Astrocyte of the cerebellum (primary cell): ENCODE results near the gene ATP8A2.

Experiments used
- DNase-seq: peaks from one replicate; pipeline ENCODE4 v3.0.0-alpha.2; 2011; ENCODE audit warnings: low read depth
- H3K4me3 ChIP-seq: 2 replicates; pipeline ENCODE4 v1.5.1; 2011; ENCODE audit warnings: mild to moderate bottlenecking, low read depth, low read length, moderate library complexity
- in situ Hi-C: cut with HindIII; loops from 2 replicates; pipeline ENCODE4 v1.10.0; 2017; ENCODE audit warnings: low sequenced_read_pairs
- TF ChIP-seq, protein P1 (sequence below): IDR thresholded peaks from 2 replicates; pipeline ENCODE4 v1.5.1; 2012; ENCODE audit warnings: low read length, low read depth, moderate library complexity, mild to moderate bottlenecking; ENCODE audit errors: missing control alignments

Gene ATP8A2

DNA sequence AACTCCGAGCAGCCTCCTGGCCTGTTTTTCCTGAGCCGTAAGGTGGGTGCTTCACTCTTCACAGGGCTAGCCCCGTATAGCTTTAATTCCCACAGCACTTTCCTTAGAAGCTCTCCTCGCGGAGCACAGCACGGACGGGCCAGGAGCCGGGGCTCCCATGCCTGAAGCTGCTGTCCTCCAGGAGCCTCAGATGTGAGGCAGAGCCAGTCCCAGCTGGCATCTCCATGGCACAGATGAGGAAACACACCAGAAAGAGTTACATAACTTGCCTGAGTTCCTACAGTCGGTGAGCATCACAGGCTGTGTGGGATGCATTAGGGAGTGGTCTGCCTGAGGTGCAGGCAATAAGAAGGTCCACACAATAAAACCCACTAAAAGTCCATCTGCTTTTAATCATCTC, 118.5 kb downstream of the ATP8A2 start:
- in situ Hi-C loops, result no loop called here
- TF ChIP-seq, protein P1, sequence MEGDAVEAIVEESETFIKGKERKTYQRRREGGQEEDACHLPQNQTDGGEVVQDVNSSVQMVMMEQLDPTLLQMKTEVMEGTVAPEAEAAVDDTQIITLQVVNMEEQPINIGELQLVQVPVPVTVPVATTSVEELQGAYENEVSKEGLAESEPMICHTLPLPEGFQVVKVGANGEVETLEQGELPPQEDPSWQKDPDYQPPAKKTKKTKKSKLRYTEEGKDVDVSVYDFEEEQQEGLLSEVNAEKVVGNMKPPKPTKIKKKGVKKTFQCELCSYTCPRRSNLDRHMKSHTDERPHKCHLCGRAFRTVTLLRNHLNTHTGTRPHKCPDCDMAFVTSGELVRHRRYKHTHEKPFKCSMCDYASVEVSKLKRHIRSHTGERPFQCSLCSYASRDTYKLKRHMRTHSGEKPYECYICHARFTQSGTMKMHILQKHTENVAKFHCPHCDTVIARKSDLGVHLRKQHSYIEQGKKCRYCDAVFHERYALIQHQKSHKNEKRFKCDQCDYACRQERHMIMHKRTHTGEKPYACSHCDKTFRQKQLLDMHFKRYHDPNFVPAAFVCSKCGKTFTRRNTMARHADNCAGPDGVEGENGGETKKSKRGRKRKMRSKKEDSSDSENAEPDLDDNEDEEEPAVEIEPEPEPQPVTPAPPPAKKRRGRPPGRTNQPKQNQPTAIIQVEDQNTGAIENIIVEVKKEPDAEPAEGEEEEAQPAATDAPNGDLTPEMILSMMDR, result no peak
- no peak for DNase-seq
- H3K4me3 ChIP-seq, result no peak overlapping the region

DNA sequence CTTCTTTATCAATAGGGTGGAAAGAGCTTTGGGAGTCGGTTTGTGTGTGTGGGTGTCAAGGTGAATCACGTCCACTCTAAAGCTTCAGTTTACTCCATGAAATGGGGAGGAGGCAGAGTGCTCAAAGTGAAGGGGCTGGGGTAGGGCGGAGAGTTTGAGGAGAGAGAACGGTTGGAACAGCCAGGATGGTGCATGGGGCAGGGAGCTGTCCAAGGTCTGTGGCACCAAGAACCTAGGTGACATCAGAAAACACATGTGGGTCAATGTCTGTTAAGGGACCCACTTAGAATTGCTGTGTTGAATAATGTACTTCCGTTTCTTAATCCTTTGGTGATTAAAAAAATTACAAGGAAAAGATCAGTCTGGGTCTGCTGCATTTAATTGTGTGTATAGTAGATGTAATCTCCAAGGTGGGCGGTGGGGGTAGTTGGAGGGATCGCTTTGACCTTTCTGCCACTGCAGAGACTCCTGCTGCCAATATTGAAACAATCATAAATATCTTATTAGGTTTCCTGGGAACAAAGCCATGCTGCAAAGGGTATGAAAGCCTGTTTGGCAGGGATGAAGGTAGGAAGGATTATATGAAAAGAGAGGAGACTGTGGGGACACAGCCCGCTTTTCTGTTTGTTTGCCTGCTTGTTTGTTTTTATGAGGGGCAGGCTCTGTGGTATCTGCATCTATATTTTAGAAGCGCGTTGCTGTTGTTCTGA, 122.3 kb downstream of the ATP8A2 start:
- TF ChIP-seq, protein P1, result no peak
- in situ Hi-C loops, result no loop called here
- no peak overlapping the region for H3K4me3 ChIP-seq
- DNase-seq, result no peak

DNA sequence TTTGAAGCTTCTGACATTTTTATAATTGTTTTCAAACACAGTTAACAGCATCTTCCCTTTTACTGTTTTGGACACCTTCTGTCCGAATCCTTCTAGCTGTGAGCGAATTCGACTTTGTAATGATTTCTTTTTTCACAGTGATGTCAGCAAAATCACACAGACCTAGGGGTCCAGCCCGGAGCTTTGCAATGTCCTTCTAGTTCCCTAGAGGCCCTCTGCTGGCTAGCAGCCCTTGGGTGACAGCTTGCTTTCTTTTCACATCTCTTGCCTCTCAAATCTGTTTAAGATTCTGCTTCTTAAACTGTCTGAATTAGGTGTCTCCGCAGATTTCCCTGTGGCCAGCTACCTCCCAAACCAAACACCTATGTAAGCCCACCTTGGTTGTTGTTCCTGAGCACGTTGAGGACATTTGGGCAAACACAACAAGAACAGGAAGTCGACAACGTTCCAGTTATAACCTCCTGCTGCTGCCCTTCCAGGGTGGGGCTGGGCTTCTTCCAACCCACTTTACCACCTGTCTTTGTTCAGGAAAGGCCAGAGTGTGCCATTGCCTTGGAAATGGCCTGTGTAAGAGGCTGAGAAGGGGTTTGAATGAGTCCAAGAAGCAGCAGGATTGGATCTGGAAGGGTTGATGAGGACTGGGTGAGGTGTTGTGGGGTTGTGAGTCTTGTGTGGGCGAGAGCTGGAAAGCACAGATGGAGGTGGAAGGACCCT, 123.1 kb downstream of the ATP8A2 start:
- TF ChIP-seq, protein P1, result no peak
- DNase-seq, result no peak
- H3K4me3 ChIP-seq, result no peak overlapping the region
- in situ Hi-C loops, result no loop called here

DNA sequence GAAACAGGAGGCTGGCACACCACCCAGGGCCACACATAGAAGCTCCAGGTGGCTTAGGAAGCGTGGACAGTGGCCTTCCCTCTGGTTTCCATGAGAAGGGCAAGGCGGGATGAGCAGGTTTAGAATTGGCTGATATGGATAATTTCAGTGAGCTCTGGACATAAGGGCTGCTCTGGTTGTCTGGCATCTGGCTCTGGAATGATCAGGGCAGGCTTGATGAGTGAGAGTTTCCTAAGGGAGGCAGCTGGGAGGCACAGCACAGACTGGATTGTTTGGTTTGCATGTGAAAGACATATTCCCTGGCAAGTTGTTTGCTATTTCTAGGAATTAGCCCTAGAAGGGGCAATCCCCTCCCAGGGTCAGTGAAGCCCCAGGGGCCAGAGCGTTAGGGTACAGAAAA, 129.5 kb downstream of the ATP8A2 start:
- no peak for DNase-seq
- H3K4me3 ChIP-seq, result no peak overlapping the region
- TF ChIP-seq, protein P1, result no peak
- in situ Hi-C loops, result no loop called here

DNA sequence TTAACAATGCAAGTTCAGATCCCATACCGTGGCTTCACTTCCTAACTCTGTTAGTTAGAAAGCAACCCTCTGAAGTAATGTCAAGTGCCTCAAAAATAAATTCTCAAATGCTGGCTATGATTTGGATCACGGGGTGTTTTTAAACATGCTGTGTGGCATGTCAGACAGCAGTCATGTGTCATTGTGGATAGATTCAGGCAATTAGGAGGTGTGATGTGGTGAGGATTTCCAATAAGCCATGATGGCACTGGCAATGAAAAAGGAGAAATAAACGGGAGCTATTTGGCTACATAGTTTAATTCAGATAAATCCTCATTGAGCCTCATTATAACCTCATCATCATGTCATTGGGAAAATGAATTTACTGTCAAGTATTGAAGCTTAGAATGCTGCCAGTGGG, 130.3 kb downstream of the ATP8A2 start:
- in situ Hi-C loops, result no loop called here
- TF ChIP-seq, protein P1, result no peak
- H3K4me3 ChIP-seq, result no peak overlapping the region
- DNase-seq, result no peak

DNA sequence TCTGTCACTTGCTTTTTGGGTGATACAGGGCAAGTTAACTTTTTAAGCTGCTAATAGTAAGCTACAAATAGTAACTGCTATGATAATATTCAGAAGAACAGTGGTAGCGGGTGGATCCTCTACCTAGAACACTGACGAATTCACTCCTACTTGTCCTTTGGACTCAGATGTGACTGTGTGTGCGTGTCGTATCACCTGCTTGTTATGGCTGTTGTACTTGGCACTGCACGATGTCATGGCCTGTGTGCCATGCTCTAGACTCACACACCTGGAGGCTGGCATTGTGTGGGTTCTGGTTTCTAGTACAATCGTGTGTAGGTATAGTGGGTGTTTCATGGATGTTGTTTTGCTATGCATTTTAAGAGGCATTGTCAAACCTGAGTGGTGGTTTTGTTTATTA, 130.8 kb downstream of the ATP8A2 start:
- in situ Hi-C loops, result no loop called here

More for the DNA sequence above, 130.8 kb downstream of the ATP8A2 start:
- no peak for DNase-seq
- H3K4me3 ChIP-seq, result no peak overlapping the region
- TF ChIP-seq, protein P1, result no peak
